Brain pericyte (primary cell): Measurements from ENCODE around the gene PPIP5K1.

Source experiments
- DNase-seq: peaks from one replicate; pipeline ENCODE4 v3.0.0-alpha.2; 2012; ENCODE audit warnings: low read depth, low spot score

The PPIP5K1 gene

DNA sequence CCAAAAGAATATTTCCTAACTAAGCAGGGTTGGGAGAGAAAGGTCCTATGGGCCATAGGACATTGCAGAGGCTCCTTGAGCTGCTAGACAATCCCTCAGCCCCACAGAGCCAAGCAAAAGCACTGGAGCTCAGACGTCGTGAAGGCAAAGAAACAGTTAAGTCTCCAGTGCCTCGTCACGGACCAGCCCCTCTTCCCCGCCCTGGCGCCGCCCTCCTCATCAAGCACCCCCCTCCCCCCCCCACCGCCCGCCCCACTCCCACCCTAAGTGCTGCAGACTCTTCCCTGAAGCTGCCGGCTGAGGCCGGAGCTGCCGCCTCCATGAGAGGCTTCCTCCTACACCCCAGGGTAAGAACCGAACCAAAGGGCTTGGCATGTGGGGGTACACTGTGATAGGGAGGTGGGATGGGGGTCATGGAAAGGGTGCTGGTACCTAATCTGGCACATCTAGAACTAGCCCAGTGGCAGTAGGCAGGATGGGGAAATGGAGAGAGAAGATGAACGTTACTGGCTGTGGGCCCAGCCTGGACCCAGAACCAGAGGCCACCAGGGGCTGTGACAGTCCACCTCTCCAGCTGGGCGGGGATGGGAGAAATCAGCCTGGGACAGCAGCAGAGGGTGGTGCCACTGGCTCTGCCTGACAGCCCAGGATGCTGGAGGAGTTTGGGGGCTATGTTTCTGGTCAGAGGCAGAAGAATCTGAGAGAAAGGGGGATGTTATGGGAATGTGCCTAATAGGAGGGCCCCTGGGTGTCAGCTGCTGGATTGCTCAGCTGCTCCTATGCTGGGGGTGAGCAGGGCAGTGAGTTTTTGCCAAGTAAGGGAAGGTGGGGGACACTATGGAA, 72.4 kb downstream of the PPIP5K1 start, which contains the start of gene MAP1A:
Gene MAP1A (plus strand): TSS at position 255 of the 843 bp plus-strand sequence. CDS start 3,866 bp downstream, outside the sequence.
- DNase-seq: no peak

- DNase-seq: no peak
Measured at GRCh38 chr15:43516801-43517353, 73.1 kb downstream of the PPIP5K1 start.

DNA sequence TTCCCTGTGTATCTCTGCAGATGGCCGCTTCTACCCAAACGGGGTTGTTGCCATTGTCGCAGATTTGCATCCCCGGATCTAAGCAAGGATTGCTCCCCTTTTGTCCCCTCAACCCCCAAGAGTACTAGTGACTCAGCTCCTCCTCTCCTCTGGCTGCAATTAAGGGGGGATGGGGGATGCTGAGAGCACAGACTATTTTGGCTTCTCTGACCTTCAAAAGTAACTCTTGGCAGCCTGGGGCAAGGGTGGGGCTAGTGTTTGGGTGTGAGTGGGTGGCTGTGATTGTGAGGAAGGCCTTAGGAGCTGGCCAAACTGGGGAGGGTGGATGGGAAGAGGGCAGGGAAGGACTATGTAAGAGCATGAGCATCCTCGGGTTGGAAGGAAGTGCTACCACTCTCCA, 73.8 kb downstream of the PPIP5K1 start:
- no peak for DNase-seq

- no peak for DNase-seq
Measured at GRCh38 chr15:43515741-43516140, 74.3 kb downstream of the PPIP5K1 start.

DNA sequence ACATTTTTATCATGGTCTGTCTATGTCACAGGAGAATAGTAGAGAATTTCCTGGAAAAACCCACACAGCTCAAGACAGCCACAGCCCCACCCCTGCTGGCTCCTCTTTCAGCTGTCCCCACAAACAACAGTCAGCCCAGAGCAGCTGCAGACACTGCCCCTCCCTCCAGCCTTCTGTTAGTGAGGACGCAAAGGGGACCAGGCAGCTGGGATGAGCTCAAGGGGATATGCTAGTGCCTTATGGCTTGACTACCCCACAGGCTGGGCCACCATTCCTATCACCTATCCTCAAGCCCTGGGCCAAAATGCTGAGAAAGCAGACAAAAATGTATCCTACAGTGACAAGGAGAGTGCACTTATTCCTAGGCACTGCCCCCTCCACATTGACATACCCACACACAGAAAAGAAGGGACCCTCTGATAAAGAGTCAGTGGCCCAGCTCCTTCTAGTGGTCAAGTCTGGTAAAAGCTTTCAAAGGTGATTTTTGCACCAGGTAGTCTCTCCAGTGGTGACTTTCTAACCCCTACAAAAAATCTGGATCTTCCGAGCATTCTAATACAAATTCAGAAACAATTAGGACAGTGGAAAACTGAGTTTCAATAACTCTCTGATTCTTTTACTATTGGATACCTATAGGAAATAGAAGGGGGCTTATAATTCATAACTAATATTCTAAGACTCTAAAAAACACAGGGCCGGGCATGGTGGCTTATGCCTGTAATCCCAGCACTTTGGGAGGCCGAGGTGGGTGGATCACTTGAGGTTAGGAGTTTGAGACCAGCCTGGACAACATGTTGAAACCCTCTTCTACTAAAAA, 75.6 kb downstream of the PPIP5K1 start:
- no peak for DNase-seq

DNA sequence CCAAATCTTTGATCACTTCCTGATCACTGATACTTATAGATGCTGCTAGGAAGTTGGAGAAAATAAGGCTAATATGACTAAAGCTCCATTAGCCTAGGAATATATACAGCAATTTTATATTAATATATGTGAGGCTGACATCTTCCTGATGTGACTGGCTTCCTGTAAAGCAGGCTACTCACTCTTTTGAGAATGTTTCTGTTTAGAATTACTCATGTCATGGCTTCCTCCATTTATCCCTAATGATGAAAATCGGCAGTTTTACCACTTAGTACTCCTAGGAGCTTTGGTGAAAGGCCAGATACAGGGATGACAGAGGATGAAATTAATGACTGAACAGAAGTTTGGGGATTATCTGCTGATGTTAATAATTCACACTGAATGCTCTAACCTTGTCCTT, 76.5 kb downstream of the PPIP5K1 start:
- no peak for DNase-seq

DNA sequence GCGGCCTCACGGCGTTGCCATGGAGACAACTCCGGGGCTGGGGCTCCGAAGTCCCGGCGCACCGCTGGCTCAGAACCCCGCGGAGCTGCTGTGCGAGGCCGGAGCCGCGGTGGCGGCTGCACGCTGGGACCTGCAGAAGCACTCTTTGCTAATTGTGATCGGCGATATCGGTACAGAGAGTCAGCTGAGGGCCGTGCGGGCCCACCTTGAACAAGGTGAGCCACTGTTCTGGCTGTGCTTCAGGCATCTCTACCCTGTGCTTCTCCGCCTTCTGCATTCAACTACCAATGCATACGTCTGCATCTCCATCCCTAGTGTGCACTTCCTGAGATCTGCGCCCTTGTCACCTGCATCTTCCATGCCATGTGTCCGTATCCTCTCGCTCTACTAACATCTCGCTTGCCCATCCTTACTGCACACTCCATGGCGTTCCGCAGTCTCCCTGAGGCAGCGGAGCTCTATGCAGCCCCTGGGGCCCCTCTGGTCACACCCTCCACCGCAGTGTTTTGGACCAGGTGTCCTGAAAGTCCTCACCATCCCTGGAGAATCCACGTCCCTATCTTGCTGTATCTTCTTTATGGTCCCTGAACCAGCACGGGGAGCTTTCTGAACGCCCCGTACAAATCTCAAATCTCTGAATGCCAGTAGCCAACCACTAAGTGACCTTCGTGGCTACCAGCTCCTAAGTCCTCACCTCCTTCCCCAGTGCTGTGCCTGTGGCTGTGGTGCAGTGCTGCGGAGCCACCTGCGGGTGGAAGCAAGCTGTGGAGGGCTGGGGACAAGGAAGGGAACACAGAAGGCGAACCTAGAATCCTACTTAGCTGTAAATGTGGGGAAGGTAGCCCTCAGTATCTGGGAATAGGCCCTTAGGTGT, 78.8 kb downstream of the PPIP5K1 start:
- DNase-seq: no peak

- peak; percentile 95 for DNase-seq
Measured at GRCh38 chr15:43510200-43511011, 79.6 kb downstream of the PPIP5K1 start.

- no peak for DNase-seq
Measured at GRCh38 chr15:43509660-43510199, 80.3 kb downstream of the PPIP5K1 start.

- no peak for DNase-seq
Measured at GRCh38 chr15:43508991-43509659, 80.9 kb downstream of the PPIP5K1 start.

DNA sequence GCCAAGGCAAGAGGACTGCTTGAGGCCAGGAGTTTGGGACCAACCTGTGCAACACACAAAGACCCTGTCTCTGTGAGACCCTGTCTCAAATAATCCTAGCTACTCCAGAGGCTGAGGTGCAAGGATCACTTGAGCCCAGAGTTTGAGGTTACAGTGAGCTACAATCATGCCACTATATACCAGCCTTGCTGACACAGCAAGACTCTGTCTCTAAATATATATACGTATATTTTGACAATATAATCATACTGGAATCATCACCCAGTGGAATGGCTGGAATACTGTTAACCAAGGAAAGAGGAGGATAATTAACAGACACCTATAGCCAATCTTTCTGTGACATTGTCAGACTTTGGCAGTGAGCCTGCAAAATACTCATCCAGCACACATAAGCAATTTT, 81.6 kb downstream of the PPIP5K1 start:
- DNase-seq: no peak

DNA sequence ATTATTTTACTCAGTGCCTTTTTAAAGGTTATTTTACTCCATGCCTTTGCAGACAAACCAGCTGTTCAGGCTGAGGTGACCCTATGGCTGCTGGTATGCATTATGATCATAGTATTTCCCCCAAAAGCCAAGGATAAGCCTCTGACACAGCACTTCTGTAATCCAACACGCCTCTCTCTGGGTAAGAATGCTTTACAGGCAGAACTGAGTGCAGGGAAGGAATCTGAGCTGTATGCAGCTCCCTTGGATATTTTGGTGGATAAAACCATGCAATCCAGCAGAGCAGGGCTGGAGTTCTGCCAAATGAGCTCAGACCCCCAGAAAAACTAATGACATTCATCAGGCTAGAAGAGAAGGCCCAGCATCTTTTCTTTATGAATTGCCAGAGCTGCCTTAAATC, 84.3 kb downstream of the PPIP5K1 start:
- no peak for DNase-seq

DNA sequence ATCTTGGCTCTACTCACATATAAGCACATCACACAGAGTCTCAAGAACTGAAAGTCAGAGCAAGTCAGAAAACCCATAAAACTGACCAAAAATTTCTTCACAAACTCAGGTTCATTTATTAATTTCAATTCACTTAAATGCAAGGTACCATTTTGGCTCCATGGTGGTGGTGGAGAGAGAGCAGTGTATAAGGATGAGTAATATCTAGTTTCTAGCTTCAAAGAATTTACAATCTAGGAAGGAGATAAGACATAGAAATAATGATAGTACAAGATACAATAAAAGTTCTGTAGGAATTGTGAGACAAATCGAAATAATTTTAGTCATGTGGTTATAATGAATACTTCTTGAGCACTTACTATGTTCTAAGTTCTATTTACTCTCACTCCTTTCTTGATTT, 90.4 kb downstream of the PPIP5K1 start:
- DNase-seq: no peak

- DNase-seq: no peak
Measured at GRCh38 chr15:43498990-43499389, 91.0 kb downstream of the PPIP5K1 start.

GRCh38 chr15:43493703-43494472, 96.1 kb downstream of the PPIP5K1 start:
- no peak for DNase-seq

GRCh38 chr15:43492673-43493601, 97.1 kb downstream of the PPIP5K1 start, which contains the start of gene TP53BP1:
TSS of gene TP53BP1 (minus strand) at chr15:43493156. CDS start at chr15:43493043, 113 bp downstream.
- peak; percentile 65 for DNase-seq

DNA sequence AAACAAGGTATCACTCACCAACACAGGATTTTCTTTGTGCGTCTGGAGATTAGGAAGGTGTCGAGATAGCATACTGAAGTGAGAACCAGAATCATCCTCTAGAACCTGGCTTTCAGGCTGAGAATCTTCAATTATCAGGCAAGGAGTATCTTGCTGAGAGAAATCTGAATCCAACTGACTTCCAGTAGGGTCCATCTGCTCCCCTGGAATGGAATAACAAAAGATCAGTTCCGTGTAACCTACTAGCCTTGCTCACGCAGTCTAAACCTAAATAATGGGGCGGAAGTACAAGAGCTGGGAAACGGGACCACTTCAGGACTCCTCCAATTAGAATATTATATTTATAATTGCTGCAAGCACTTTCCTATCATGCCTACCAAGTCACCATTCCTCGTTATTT, 97.7 kb downstream of the PPIP5K1 start:
- no peak for DNase-seq

GRCh38 chr15:43489191-43489590, 100.8 kb downstream of the PPIP5K1 start:
- no peak for DNase-seq
